GM13977 (cell line): ENCODE results near the gene LHFPL4.
"Not testable (repeated sequence)": the region's sequence is repeated elsewhere in the genome, so short reads cannot be mapped to it uniquely, and the experiment has no call there.

Experiments used
- DNase-seq: peaks from one replicate; pipeline ENCODE4 v3.0.0; 2012; ENCODE audit warnings: low spot score
- in situ Hi-C: fragments of 300-500 bp; cut with MboI; formaldehyde crosslinking; loops from one replicate; pipeline ENCODE4 v1.12.0; 2022; ENCODE audit warnings: low sequenced_read_pairs, low pct_unique_long_range_greater_than_20kb, mixed read lengths, inconsistent platforms; ENCODE audit not compliant: unreplicated experiment
- TF ChIP-seq, protein P1 (sequence below): IDR thresholded peaks from 2 replicates; pipeline ENCODE4 v1.5.1; 2012; ENCODE audit warnings: mild to moderate bottlenecking, control low read depth; ENCODE audit not compliant: insufficient read depth; ENCODE audit errors: extremely low read depth, missing control alignments

LHFPL4 gene

DNA sequence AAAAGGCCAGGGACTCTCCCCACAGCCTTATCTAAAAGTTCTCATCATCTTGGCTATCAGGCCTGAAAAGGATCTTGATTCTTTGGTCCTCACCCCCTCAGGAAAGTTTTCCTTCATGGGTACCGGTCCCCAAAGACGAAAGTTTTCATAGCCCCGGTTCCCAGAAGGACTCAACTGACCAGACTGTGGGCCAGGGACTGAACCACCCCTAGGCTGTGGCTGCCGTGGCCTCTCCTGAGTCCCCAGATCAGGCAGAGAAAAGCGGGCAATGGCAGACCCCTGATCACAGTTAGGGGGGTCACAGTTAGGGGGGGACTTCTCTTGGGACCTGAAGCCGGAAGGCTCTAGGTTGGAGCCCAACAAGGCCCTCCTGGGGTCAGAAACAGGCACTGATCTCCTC is 54.8 kb downstream of the LHFPL4 start:
- TF ChIP-seq, protein P1, sequence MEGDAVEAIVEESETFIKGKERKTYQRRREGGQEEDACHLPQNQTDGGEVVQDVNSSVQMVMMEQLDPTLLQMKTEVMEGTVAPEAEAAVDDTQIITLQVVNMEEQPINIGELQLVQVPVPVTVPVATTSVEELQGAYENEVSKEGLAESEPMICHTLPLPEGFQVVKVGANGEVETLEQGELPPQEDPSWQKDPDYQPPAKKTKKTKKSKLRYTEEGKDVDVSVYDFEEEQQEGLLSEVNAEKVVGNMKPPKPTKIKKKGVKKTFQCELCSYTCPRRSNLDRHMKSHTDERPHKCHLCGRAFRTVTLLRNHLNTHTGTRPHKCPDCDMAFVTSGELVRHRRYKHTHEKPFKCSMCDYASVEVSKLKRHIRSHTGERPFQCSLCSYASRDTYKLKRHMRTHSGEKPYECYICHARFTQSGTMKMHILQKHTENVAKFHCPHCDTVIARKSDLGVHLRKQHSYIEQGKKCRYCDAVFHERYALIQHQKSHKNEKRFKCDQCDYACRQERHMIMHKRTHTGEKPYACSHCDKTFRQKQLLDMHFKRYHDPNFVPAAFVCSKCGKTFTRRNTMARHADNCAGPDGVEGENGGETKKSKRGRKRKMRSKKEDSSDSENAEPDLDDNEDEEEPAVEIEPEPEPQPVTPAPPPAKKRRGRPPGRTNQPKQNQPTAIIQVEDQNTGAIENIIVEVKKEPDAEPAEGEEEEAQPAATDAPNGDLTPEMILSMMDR, result no peak
- DNase-seq, result no peak
- in situ Hi-C loops, result no loop called here

DNA sequence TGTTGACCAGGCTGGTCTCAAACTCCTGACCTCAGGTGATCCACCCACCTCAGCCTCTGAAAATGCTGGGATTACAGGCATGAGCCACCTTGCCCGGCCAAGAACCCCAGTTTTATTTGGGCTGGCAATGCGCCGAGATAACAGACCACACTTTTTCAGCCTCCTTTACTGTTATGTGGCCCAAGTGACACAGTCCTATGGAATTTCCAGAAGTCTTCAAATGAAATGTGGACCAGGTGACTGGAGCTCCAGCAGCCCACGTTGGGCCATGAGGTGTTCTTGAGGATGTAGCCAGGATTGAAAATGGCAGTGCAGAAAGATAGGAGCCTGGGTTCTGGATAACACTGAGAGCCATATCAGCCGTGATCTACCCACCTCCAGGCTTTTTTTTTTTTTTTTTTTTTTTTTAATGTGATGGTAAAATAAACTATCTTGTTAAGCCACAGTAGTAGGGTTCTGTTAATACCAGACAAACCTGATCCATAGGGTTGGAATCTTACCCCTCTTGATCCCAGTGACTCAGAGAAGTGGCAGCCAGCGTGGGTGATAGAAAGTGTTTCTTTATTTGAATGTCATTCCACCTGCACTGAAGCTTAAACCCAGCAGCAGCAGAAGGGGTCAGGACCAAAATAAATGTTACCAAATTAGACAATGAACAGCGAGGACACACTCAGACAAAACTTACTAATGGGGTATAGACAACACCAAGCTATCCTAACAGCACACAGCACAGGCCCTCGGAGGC is 55.6 kb downstream of the LHFPL4 start:
- in situ Hi-C loops, result no loop called here
- TF ChIP-seq, protein P1, result no peak
- DNase-seq, result no peak

DNA sequence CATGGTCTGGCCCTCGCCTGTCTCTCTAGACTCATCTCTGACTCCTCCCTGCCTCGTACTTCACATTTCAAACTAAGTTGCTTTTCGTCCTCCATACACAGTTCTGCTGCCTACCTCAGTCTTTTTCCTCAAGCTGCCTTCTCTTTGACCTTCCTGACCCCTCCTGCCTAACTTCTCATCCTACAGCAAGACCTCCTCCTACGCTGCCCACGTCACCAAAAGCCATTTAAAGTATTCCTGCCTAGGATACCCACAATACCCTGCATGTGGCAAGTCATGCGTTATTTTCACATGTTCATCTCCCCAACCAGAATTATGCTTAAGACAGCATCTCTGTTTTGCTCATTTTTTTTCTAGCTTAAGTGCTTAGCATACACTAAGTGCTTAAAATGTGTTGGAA is 56.7 kb downstream of the LHFPL4 start:
- in situ Hi-C loops, result no loop called here
- TF ChIP-seq, protein P1, result no peak
- DNase-seq, result no peak

DNA sequence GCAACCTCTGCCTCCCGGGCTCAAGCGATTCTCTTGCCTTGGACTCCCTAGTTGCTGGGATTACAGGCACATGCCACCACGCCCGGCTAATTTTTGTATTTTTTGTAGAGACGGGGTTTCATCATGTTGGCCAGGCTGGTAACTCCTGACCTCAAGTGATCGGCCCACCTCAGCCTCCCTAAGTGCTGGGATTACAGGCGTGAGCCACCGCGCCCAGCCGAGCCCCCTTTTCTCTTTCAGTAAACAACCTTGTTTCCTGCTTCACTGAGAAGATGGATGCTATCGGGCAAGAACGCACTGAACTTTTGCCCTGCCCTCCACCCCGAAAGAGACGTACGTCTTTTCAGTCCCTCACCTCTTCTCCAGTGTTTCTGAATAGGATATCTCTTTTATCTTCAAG is 59.6 kb downstream of the LHFPL4 start:
- in situ Hi-C loops, result not testable (repeated sequence)

DNA sequence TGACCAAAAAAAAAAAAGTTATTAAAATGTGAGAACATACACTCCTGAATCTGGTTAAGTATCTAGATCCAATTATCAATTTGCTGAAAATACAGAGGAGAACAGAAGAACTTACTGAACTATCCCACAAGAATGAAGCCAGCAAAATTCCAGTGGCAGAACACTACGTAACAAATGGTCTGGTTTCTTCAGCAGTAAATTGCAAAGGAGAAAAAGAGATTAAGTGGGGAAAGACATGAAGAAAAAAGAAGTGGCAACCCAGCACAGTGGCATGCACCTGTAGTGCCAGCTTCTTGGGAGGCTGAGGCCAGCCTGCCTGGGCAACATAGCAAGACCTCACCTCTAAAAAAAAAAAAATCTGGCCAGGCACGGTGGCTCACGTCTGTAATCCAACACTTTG is 62.1 kb downstream of the LHFPL4 start:
- DNase-seq, result no peak
- TF ChIP-seq, protein P1, result no peak
- in situ Hi-C loops, result no loop called here

More for the DNA sequence above, 59.6 kb downstream of the LHFPL4 start:
- DNase-seq, result not testable (repeated sequence)

DNA sequence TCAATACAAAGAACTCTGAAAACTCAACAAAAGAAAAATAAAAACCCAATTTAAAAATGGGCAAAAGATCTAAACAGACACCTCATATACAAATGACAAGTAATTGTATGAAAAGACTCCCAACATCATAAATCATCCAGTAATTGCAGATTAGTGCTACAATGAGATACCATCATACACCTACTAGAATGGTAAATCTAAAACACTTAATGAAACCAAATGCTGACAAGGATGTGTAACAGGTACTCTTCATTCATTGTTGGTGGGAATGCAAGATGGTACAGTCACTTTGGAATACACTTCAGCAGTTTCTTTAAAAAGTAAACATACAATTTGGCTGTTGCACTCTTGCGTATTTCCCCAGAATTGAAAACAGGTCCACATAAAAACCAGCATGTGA is 68.4 kb downstream of the LHFPL4 start:
- no peak for DNase-seq
- in situ Hi-C loops, result no loop called here
- TF ChIP-seq, protein P1, result no peak

DNA sequence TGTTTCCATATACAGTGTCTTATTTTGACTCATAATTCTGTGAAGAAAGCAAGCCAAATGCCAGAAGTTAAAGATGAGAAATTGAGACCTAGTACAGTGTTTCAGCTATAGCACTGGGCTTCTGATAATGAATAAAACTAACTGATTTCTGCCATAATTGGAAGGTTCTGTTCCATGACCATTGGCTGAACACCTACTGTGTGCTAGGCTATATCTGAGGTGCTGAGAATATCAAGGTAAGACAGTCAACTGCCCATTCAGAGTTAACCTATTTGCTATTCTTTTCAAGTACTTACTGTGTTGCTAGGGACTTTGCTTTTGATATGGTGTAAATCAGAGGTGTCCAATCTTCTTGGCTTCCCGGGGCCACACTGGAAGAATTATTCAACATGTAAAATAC is 73.4 kb downstream of the LHFPL4 start:
- no peak for DNase-seq
- TF ChIP-seq, protein P1, result no peak
- in situ Hi-C loops, result no loop called here
